Small intestine (tissue), 7 donors: ENCODE results near the gene CAMKMT. TPM values are rescaled to one million over a fixed set of nuclear protein-coding genes. Genes with fewer than 3 reads are reported as not detected.

ENCODE experiments used
- DNase-seq, 2 donors: peaks; one replicate each; pipeline versions ENCODE4 v3.0.0 to v3.0.0-alpha.2; 2013
- FAIRE-seq: peaks from 2 replicates; lab custom pipeline; 2012; peaks lifted over from hg19 to GRCh38; lab: Jason Lieb, UNC
- H3K27ac ChIP-seq, 3 donors: one replicate each; pipeline ENCODE4 v1.5.1; 2013; ENCODE audit warnings: low read length in 2 of 3, mild to moderate bottlenecking in 2 of 3, control low read depth in 1 of 3, inconsistent platforms in 1 of 3, low read depth in 1 of 3, moderate library complexity in 1 of 3
- H3K27me3 ChIP-seq, 3 donors: one replicate each; pipeline ENCODE4 v1.6.1; 2013; ENCODE audit warnings: low read length in 3 of 3, inconsistent platforms in 1 of 3; ENCODE audit not compliant: control insufficient read depth in 3 of 3, insufficient read depth in 3 of 3
- H3K36me3 ChIP-seq, 3 donors: one replicate each; pipeline ENCODE4 v1.6.1; 2013; ENCODE audit warnings: low read length in 3 of 3, inconsistent platforms in 1 of 3, low read depth in 1 of 3, mild to moderate bottlenecking in 1 of 3, moderate library complexity in 1 of 3; ENCODE audit not compliant: control insufficient read depth in 3 of 3, insufficient read depth in 2 of 3
- H3K4me1 ChIP-seq, 3 donors: one replicate each; pipeline ENCODE4 v1.6.1; 2013; ENCODE audit warnings: low read length in 2 of 3, inconsistent platforms in 1 of 3, low read depth in 1 of 3, mild to moderate bottlenecking in 1 of 3, moderate library complexity in 1 of 3; ENCODE audit not compliant: control insufficient read depth in 3 of 3, insufficient read depth in 2 of 3
- H3K4me3 ChIP-seq, 3 donors: one replicate each; pipeline ENCODE4 v1.5.1; 2013; ENCODE audit warnings: low read length in 3 of 3, control low read depth in 1 of 3, inconsistent platforms in 1 of 3, low read depth in 1 of 3, mild to moderate bottlenecking in 1 of 3, moderate library complexity in 1 of 3
- H3K9me3 ChIP-seq, 2 donors: one replicate each; pipeline ENCODE4 v1.6.1; 2013; ENCODE audit warnings: low read depth in 1 of 2, low read length in 1 of 2; ENCODE audit not compliant: control insufficient read depth in 2 of 2, insufficient read depth in 1 of 2
- WGBS, 3 donors: extraction: QIAGEN DNeasy Blood & Tissue Kit; methylation state at CpG; one replicate each; pipeline ENCODE4 v1.1.7; 2013; 5-methylcytosine and 5-hydroxymethylcytosine counted together
- polyA plus RNA-seq, 4 donors: library from polyadenylated mRNA; stranded (reverse) in 3 of 4; unstranded in 1 of 4; fragments of 200-250 nt in 3 of 4; fragments of 120-200 nt in 1 of 4; gene quantifications; one replicate each; pipeline versions ENCODE4 v1.2.1 to v1.2.3, GENCODE V29; 2013
- donor health status: healthy with polysubstance abuse.
- donor health status: control.
- donor health status: control.
- donor health status: Bipolar disorder and iron deficiency.
- donor health status: healthy.

CAMKMT gene
- polyA plus RNA-seq, 4 donors = 3.5 to 9.6 (median 6.9) TPM

DNA sequence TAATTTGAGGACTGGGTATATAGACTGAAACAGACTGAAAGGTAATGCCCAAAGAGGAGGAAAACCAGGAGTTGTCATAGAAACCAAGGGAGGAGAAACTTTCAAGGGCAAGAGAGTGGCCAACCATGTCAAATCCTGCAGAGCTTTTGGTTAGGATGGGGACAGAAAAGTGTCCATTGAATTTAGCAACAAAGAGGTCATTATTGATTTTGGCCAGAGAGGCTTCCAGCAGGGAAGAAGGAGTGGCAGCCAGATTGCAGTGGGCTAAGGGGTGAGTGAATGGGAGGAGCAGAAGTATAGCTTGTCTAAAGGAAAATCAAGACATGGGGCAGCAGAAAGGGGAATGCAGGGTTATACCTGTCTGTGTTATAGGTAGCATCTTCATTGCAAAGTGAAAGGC, 194.0 kb downstream of the CAMKMT start:
- no peaks in the 10 kb centered on the region for H3K4me1 ChIP-seq
- no peak overlapping the region for H3K27ac ChIP-seq
- DNase-seq (no peak), FAIRE-seq (no peak)
- H3K4me3 ChIP-seq = no peak overlapping the region
- no peaks in the 10 kb centered on the region for H3K27me3 ChIP-seq
- H3K9me3 ChIP-seq = no peaks in the 10 kb centered on the region
- H3K36me3 ChIP-seq = no peaks in the 10 kb centered on the region

DNA sequence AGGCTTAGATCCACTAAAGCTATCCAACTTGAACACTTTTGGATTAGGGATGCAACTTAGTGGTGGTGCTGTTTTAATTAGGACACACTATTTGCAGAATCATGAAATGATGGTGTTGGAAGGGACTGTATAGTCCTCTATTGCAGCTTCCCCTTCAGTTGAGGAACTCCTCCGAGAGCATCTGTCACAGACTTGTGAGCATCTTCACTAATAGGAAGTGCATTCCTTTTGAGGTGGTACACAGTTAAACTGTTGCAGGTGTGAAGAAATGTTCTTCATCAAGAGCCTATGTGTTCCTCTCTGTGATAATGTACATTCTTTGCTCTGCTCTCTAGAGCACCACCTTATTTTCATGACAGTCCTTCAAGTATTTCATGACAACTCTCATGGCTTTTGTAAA, 197.4 kb downstream of the CAMKMT start:
- no peaks in the 10 kb centered on the region for H3K36me3 ChIP-seq
- WGBS, 3 donors = 85 to 100% (median 92%) methylated on average over 1 of the region's 1 CpG
- no peak overlapping the region for H3K27ac ChIP-seq
- DNase-seq (no peak), FAIRE-seq (no peak)
- H3K4me3 ChIP-seq = no peak overlapping the region
- no peaks in the 10 kb centered on the region for H3K9me3 ChIP-seq
- H3K27me3 ChIP-seq = no peaks in the 10 kb centered on the region
- H3K4me1 ChIP-seq = no peaks in the 10 kb centered on the region

DNA sequence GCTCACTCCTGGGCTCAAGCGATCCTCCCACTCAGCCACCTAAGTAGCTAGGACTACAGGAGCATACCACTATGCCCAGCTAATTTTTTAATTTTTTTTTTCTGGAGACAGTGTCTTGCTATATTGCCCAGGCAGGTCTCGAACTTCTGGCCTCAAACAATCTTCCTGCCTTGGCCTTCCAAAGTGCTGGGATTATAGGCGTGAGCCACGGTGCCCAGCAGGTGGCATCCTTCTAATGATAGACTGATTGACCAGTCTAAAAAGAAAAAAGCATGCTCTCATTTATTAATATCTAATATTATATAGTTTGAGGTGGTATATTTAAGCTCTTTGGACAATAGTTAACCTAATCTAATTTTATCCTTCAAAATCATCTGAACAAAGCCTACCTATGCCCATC, 198.6 kb downstream of the CAMKMT start:
- Histone ChIP-seq H3K36me3 (no peaks in the 10 kb centered on the region), H3K9me3 (no peaks in the 10 kb centered on the region), H3K27me3 (no peaks in the 10 kb centered on the region), H3K27ac (no peak overlapping the region), H3K4me3 (no peak overlapping the region), H3K4me1 (no peaks in the 10 kb centered on the region)
- FAIRE-seq (no peak), DNase-seq (peak; percentile 7 to 14)
- WGBS, 3 donors = 70 to 80% (median 72%) methylated on average over 4 of the region's 4 CpGs

DNA sequence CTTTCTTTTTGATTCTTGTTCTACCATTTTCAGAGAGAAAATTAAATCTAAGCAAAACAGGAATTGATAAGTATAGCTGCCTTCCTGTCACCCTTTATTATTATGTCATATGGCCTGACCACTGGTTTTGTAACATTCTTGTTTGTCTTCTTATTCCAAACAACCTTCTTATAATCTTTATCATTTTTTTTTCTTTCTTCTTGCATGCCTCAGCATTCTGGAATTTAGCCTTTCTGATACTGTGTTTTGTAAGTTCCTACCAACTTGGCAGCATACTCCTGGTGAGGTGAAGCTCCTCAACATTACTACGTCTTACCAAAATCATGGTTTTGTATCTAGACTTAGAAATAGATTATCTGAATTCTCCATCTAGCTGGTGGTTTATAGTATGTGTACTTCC, 199.2 kb downstream of the CAMKMT start:
- Histone ChIP-seq H3K9me3 (no peaks in the 10 kb centered on the region), H3K36me3 (no peaks in the 10 kb centered on the region), H3K27ac (no peak overlapping the region), H3K27me3 (no peaks in the 10 kb centered on the region), H3K4me3 (no peak overlapping the region), H3K4me1 (no peaks in the 10 kb centered on the region)
- 78 to 89% (median 83%) methylated on average over 1 of the region's 1 CpG for WGBS, 3 donors
- no peak for FAIRE-seq
- no peak for DNase-seq

DNA sequence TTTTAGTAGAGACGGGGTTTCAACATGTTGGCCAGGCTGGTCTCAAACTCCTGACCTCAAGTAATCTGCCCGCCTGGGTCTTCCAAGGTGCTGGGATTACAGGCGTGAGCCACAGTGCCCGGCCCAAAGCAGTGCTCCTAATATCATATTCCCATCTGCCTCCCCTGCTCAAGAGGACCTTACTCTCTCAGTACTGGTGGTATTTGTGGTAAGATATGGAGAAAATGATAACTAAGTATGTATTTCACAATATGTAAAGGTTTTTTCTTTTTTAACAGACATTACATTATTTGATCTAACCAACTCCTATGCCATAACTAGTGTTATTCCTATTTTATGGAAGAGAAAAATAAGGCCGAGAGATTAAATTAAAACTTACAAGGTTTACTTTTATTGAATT, 201.0 kb downstream of the CAMKMT start:
- FAIRE-seq = no peak
- Histone ChIP-seq H3K4me3 (no peak overlapping the region), H3K36me3 (no peaks in the 10 kb centered on the region), H3K27ac (no peak overlapping the region), H3K4me1 (no peaks in the 10 kb centered on the region), H3K9me3 (no peaks in the 10 kb centered on the region), H3K27me3 (no peaks in the 10 kb centered on the region)
- no peak for DNase-seq
- WGBS, 3 donors = 92 to 97% (median 97%) methylated on average over 5 of the region's 5 CpGs

DNA sequence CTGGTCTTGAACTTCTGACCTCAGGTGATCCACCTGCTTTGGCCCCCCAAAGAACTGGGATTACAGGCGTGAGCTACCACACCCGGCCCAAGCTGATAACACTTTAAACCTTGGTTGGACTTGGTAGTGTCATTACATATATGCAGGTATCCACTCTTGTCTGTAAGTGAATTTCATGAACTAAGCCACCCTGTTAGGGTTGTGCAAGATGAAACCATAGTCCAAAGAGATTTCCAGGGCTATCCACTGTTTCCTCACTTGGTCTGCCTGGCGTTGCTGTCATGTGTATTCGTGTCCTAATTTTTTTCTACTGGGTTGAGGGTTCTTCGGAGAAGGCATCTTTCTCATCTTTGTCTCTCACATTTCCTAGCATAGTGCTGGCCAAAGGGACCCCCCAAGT, 203.0 kb downstream of the CAMKMT start:
- no peak overlapping the region for H3K4me3 ChIP-seq
- no peaks in the 10 kb centered on the region for H3K36me3 ChIP-seq
- no peaks in the 10 kb centered on the region for H3K9me3 ChIP-seq
- H3K27me3 ChIP-seq = no peaks in the 10 kb centered on the region
- no peak overlapping the region for H3K27ac ChIP-seq
- DNase-seq (peak in 1 of 2 donors; percentile 46), FAIRE-seq (no peak)
- no peaks in the 10 kb centered on the region for H3K4me1 ChIP-seq
- WGBS, 3 donors = 92 to 94% (median 93%) methylated on average over 5 of the region's 5 CpGs

DNA sequence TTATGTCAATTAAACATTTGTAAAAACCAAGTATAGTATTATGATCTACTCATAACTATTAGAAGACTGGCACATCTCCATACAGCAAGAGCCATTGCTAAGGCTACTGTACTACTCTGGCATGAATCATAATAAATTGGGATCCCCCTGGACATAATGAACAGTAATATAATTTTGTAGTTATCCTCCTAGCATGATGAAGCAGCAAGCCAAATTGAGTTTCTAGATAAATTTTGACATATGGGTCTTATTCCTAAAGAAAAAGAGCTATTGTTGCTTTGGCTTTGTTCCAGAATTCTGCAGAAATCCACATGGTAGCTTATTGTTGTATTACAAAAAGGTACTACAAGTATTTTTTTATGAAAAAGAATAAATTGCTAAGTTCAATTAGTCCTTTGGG, 204.3 kb downstream of the CAMKMT start:
- FAIRE-seq = no peak
- Histone ChIP-seq H3K27ac (no peak overlapping the region), H3K4me1 (no peaks in the 10 kb centered on the region), H3K4me3 (no peak overlapping the region), H3K36me3 (no peaks in the 10 kb centered on the region), H3K27me3 (no peaks in the 10 kb centered on the region), H3K9me3 (no peaks in the 10 kb centered on the region)
- no peak for DNase-seq

DNA sequence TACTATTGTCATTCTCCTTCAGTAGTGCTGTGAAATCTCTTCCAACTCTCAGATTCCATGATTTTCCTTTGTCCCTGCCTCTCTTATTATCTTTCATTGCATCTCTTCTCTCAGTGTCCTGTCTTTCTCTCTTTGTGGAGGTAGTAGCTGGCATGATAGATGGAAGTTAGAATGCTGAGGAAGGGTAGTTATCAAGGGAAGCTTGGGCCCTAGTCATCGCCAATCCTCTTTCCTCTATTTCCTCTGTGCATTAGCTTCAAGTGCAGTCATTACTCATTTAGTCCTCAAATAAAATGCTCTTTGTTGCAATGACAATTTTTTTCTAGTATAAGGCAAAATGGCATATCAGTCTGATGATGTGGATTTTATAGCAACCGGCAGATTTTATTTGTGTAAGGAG, 207.7 kb downstream of the CAMKMT start:
- H3K36me3 ChIP-seq = no peaks in the 10 kb centered on the region
- H3K27me3 ChIP-seq = no peaks in the 10 kb centered on the region
- WGBS, 3 donors = 88 to 95% (median 93%) methylated on average over 2 of the region's 2 CpGs
- no peak overlapping the region for H3K4me3 ChIP-seq
- FAIRE-seq = no peak
- no peaks in the 10 kb centered on the region for H3K9me3 ChIP-seq
- no peaks in the 10 kb centered on the region for H3K4me1 ChIP-seq
- no peak for DNase-seq
- no peak overlapping the region for H3K27ac ChIP-seq

DNA sequence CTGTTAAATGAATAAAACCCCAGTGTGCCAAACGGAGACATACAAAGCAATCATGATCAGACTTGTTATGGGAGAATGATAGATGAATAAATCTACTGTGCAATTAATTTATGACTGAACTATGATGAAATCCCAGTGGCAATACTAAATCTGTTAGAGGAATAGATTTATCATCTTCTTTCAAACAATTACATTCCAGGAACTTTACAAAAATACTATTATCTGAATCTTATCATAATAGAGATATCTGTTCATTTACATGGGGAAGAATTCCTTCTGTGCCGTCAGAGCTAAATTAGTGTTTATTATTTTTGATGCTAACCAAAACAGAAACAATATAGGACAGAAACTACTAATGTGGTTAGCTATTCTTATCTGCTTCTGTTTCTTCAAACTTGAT, 208.5 kb downstream of the CAMKMT start:
- H3K4me3 ChIP-seq = no peak overlapping the region
- H3K36me3 ChIP-seq = no peaks in the 10 kb centered on the region
- FAIRE-seq = no peak
- no peak overlapping the region for H3K27ac ChIP-seq
- whole genome bisulfite sequencing, 3 donors = 48 to 67% (median 57%) methylated on average over 2 of the region's 2 CpGs
- no peaks in the 10 kb centered on the region for H3K4me1 ChIP-seq
- no peaks in the 10 kb centered on the region for H3K27me3 ChIP-seq
- no peaks in the 10 kb centered on the region for H3K9me3 ChIP-seq
- DNase-seq = no peak
